Measurements from ENCODE around the gene NAA15.
A peak's percentile ranks its signal among the peaks of the same experiment; 100 is the strongest.

Gene NAA15

DNA sequence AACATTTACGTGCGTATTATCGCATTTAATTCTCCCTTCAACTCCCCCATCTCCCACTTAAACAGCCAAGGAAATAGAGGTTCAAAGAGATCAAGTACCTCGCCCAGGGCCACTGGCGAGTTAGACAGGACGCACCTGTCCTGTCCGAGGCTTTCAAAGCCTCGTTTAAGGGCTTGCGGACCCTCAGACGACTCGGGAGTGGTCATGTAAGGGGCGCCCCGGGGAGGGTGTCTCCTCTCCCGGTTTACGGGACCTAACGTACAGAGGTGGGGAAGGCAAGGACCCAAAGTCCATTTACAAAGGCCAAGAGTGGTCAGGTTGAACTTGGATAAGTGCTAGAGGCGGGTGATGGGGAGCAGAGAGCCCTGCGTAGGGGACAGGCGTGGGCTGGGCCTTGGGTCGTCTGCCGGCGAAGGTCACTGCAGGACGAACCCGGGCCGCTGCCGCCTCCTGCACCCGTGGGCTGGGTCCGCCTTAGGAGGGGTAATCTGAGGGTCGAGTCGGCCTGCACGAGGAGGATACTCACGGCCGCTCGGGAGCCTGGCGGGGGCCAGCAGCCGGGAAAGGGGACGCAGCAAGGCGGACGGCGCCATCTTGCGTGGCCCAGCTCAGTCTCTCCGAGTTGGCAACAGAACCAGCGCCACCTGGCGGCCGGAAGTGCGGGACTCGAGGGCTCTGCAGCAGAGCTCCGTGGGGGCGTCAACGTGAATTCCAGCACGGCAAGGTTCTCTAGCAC is 5.9 kb upstream of the NAA15 start (continued):
- TF ChIP-seq ZBTB17 (tag by site-specific recombination; IDR thresholded peaks at IDR 0.05) (peak; percentile 43), ZNF624 (tag by site-specific recombination; IDR thresholded peaks at IDR 0.05) (no peak), SCRT2 (tag by site-specific recombination; IDR thresholded peaks at IDR 0.05) (peak; percentile 34; the same call in 1 of the 2 replicates), GLIS2 (tag by site-specific recombination; IDR thresholded peaks at IDR 0.05) (peak; percentile 49), PATZ1 (tag by site-specific recombination; IDR thresholded peaks at IDR 0.05) (peak; percentile 82), MYNN (tag by site-specific recombination; IDR thresholded peaks at IDR 0.05; ENCODE audit: borderline replicate concordance) (no peak)
- TF ChIP-seq, protein P1, sequence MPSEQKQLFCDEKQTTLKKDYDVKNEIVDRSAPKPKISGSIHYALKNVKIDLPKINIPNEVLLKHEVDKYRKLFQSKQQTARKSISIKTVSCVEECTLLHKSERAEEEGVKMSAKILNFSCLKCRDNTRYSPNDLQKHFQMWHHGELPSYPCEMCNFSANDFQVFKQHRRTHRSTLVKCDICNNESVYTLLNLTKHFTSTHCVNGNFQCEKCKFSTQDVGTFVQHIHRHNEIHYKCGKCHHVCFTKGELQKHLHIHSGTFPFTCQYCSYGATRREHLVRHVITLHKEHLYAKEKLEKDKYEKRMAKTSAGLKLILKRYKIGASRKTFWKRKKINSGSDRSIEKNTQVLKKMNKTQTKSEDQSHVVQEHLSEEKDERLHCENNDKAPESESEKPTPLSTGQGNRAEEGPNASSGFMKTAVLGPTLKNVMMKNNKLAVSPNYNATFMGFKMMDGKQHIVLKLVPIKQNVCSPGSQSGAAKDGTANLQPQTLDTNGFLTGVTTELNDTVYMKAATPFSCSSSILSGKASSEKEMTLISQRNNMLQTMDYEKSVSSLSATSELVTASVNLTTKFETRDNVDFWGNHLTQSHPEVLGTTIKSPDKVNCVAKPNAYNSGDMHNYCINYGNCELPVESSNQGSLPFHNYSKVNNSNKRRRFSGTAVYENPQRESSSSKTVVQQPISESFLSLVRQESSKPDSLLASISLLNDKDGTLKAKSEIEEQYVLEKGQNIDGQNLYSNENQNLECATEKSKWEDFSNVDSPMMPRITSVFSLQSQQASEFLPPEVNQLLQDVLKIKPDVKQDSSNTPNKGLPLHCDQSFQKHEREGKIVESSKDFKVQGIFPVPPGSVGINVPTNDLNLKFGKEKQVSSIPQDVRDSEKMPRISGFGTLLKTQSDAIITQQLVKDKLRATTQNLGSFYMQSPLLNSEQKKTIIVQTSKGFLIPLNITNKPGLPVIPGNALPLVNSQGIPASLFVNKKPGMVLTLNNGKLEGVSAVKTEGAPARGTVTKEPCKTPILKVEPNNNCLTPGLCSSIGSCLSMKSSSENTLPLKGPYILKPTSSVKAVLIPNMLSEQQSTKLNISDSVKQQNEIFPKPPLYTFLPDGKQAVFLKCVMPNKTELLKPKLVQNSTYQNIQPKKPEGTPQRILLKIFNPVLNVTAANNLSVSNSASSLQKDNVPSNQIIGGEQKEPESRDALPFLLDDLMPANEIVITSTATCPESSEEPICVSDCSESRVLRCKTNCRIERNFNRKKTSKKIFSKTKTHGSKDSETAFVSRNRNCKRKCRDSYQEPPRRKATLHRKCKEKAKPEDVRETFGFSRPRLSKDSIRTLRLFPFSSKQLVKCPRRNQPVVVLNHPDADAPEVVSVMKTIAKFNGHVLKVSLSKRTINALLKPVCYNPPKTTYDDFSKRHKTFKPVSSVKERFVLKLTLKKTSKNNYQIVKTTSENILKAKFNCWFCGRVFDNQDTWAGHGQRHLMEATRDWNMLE (tag by site-specific recombination; conservative IDR thresholded peaks at IDR 0.05; ENCODE audit: low read depth) = 0 out of 2 replicates have a peak, but pooled peaks have one; percentile 22

DNA sequence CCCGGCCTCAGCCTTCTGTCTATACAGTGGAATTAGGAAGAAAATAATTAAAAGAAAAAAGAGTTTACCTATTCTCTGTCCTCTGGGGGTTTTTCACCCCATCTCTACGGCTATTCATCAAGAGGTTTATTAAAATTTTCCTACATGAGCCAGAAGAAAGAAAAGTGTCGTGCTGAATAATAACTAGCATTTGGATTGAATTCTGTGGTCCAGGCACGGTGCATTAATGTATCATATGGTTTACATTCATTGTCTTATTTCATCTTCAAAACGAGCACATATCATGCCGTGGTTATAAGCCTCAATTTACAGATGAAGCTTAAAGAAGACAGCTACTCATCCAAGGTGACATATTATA is 5.4 kb upstream of the NAA15 start:
- ChIA-PET POLR2A (interaction anchor here (1.1 to 2.2 kb wide), 2 partner anchors 118 to 120 kb away, joined by 5 to 6 read pairs; partner anchors contain the start of gene ELF2), CTCF (interaction anchor here (0.6 to 3.3 kb wide), 24 partner anchors 11 to 1075 kb away, joined by 3 to 16 read pairs (median 3); partner anchors contain the start of gene MGARP)
- no peak overlapping the region for H3K27ac ChIP-seq (ENCODE audit: extremely low read depth, low read depth, low read length)

More for the DNA sequence above, 5.4 kb upstream of the NAA15 start:
- Histone ChIP-seq H3K4me1 (ENCODE audit: control insufficient read depth, insufficient read depth, low read length) (no peaks in the 10 kb centered on the region), H3K4me3 (ENCODE audit: low read depth, low read length) (no peak overlapping the region), H3K36me3 (ENCODE audit: control insufficient read depth in 2 of 2, insufficient read depth in 1 of 2, low read length in 2 of 2) (peaks cover 15 to 29% of the 10 kb centered on the region in 2 experiments; a peak in 2 of 3 replicates), H3K9me3 (ENCODE audit: control insufficient read depth, insufficient read depth, low read depth, low read length) (no peaks in the 10 kb centered on the region)
- TF ChIP-seq ZNF645 (tag by site-specific recombination; IDR thresholded peaks at IDR 0.05) (no peak), SETDB1 (IDR thresholded peaks at IDR 0.05; ENCODE audit: insufficient read length, low read length) (no peak), ZNF707 (tag by site-specific recombination; IDR thresholded peaks at IDR 0.05) (no peak), ZNF600 (tag by site-specific recombination; IDR thresholded peaks at IDR 0.05) (0 out of 2 replicates have a peak, but pooled peaks have one; percentile 9), ZBTB20 (tag by site-specific recombination; IDR thresholded peaks at IDR 0.05) (peak; percentile 58), ZNF366 (tag by site-specific recombination; conservative IDR thresholded peaks at IDR 0.05) (0 out of 2 replicates have a peak, but pooled peaks have one; percentile 6), ZNF223 (tag by site-specific recombination; IDR thresholded peaks at IDR 0.05) (peak; percentile 6; the same call in 1 of the 2 replicates), ZNF394 (tag by site-specific recombination; IDR thresholded peaks at IDR 0.05; ENCODE audit: borderline replicate concordance) (0 out of 2 replicates have a peak, but pooled peaks have one; percentile 8)
- TF ChIP-seq, protein P2, sequence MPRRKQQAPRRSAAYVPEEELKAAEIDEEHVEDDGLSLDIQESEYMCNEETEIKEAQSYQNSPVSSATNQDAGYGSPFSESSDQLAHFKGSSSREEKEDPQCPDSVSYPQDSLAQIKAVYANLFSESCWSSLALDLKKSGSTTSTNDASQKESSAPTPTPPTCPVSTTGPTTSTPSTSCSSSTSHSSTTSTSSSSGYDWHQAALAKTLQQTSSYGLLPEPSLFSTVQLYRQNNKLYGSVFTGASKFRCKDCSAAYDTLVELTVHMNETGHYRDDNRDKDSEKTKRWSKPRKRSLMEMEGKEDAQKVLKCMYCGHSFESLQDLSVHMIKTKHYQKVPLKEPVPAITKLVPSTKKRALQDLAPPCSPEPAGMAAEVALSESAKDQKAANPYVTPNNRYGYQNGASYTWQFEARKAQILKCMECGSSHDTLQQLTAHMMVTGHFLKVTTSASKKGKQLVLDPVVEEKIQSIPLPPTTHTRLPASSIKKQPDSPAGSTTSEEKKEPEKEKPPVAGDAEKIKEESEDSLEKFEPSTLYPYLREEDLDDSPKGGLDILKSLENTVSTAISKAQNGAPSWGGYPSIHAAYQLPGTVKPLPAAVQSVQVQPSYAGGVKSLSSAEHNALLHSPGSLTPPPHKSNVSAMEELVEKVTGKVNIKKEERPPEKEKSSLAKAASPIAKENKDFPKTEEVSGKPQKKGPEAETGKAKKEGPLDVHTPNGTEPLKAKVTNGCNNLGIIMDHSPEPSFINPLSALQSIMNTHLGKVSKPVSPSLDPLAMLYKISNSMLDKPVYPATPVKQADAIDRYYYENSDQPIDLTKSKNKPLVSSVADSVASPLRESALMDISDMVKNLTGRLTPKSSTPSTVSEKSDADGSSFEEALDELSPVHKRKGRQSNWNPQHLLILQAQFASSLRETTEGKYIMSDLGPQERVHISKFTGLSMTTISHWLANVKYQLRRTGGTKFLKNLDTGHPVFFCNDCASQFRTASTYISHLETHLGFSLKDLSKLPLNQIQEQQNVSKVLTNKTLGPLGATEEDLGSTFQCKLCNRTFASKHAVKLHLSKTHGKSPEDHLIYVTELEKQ (tag by site-specific recombination; IDR thresholded peaks at IDR 0.05; ENCODE audit: borderline replicate concordance) = no peak
- TF ChIP-seq, protein P3, sequence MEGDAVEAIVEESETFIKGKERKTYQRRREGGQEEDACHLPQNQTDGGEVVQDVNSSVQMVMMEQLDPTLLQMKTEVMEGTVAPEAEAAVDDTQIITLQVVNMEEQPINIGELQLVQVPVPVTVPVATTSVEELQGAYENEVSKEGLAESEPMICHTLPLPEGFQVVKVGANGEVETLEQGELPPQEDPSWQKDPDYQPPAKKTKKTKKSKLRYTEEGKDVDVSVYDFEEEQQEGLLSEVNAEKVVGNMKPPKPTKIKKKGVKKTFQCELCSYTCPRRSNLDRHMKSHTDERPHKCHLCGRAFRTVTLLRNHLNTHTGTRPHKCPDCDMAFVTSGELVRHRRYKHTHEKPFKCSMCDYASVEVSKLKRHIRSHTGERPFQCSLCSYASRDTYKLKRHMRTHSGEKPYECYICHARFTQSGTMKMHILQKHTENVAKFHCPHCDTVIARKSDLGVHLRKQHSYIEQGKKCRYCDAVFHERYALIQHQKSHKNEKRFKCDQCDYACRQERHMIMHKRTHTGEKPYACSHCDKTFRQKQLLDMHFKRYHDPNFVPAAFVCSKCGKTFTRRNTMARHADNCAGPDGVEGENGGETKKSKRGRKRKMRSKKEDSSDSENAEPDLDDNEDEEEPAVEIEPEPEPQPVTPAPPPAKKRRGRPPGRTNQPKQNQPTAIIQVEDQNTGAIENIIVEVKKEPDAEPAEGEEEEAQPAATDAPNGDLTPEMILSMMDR (tag by site-specific recombination; IDR thresholded peaks at IDR 0.05) = no peak
